ENCODE measurements around the gene AKAP6.

Gene AKAP6

DNA sequence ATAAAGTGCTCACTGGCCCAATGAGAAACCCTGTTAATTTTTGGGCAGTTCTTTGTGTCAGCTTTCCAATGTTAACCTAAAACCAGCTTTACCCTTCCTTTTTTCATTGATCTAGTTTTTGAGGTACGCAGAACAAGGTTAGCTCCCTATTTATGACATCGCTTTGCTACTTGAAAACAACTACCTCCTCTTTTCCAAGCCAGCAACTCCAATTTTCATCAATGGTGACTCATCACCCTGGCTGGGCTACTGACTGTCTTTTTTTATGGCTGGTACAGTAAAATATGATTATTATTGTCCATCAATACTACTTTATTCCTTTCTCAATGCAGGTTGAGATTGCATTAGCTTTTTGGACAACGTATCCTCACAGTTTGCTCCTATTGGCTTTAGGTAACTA lies 22.5 kb upstream of the AKAP6 start:
- TF ChIP-seq, protein P1, sequence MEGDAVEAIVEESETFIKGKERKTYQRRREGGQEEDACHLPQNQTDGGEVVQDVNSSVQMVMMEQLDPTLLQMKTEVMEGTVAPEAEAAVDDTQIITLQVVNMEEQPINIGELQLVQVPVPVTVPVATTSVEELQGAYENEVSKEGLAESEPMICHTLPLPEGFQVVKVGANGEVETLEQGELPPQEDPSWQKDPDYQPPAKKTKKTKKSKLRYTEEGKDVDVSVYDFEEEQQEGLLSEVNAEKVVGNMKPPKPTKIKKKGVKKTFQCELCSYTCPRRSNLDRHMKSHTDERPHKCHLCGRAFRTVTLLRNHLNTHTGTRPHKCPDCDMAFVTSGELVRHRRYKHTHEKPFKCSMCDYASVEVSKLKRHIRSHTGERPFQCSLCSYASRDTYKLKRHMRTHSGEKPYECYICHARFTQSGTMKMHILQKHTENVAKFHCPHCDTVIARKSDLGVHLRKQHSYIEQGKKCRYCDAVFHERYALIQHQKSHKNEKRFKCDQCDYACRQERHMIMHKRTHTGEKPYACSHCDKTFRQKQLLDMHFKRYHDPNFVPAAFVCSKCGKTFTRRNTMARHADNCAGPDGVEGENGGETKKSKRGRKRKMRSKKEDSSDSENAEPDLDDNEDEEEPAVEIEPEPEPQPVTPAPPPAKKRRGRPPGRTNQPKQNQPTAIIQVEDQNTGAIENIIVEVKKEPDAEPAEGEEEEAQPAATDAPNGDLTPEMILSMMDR (IDR thresholded peaks at IDR 0.05), result no peak

DNA sequence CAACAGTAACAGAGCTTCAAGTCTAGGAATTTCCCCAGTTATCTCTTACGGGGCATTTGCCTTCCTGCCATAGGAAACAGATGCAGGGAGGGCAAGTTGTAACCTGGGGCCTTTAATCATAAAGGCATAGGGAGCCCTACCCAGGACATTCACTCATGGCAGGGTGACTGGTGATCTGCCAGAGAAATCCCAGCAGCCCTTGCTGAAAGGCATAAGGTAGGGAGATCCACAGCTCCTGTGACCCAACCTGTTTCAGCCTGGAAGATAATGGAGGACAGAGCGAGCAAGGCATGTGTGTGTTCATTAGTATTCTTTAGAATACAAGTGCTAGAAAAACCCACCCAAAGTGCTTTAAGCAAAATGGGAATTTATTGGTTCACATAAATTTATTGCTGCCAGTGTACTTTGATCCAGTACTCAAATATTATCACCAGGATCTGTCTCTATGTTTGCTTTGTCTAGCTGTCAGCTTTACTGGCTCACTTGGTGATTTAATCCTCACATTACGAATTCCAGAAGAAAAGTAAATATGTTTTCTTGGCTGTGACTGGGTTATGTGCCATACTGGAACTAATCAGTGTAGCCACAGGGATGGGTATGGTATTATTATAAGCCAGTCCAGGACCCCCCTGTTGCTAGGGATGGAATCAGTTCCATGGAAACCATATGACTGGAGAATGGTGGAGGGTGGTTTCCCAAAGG lies 21.1 kb upstream of the AKAP6 start:
- TF ChIP-seq, protein P1 (IDR thresholded peaks at IDR 0.05), result no peak

DNA sequence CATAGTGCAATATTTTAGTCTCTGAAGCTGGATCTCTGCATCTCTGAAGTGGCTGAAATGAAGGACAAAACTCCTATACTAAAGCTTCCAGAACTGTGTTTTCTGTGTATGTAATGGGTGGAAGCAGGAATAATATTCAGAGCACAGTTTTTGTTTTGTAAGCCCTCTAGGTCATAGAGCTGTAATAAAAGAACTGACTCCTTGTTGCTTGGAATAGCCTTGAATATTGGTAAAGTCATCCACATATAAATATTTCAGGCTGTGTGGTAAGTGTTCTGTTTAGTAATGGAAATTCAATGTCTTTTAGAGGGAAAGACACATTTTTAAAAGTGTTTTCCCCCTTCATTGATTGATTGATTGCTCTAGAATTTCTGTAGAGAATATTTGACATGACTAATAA lies 18.2 kb upstream of the AKAP6 start:
- TF ChIP-seq, protein P1 (IDR thresholded peaks at IDR 0.05), result no peak

DNA sequence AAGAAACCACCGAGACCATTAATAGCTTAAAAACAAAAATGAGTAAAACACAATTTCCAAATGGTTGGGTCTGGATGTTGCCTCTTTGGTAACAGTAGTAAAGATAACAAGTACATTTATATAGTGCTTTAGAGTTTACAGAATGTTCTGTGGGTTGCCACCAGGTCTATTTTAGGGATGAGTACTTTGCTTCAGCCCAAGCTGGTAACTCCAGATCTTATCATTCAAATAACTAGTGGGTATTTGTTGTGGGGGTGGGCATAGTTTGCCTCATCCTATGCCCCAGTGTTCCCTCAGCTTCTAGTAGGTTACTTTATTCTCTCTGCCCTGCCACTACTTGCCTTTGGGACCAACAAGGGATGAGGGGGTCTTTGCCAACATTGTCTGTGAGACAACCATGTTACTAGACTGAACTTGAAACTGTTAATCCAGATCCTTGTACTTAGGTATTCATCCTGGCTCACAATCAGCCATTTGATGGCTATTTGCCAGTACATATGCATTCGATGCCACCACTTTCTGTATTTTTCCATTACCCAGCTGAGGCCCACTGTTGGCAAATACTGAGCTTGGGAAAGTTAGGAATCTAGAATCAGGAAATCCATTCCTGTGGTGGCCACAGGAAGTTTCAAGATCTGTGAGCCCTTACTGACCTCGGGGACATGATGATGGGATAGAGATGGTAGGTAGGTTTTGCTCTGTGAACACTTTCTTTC lies 17.6 kb upstream of the AKAP6 start:
- TF ChIP-seq, protein P1 (IDR thresholded peaks at IDR 0.05), result no peak

DNA sequence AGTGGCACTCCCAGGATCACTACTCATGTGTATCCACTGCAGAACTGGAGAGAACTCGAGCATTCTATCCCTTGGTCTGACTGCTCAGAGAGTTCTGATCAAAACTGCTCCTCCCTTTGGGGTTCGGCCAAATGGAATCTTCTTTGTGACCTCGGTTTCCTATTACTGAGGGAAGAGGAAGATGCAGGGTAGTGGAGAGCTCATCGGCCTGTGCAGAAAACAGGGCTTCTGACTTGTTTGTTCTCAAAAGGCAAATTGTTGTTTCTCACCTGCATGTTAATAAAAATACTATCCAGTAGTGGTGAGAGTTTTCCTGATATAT lies 17.1 kb upstream of the AKAP6 start:
- TF ChIP-seq, protein P1 (IDR thresholded peaks at IDR 0.05), result no peak

DNA sequence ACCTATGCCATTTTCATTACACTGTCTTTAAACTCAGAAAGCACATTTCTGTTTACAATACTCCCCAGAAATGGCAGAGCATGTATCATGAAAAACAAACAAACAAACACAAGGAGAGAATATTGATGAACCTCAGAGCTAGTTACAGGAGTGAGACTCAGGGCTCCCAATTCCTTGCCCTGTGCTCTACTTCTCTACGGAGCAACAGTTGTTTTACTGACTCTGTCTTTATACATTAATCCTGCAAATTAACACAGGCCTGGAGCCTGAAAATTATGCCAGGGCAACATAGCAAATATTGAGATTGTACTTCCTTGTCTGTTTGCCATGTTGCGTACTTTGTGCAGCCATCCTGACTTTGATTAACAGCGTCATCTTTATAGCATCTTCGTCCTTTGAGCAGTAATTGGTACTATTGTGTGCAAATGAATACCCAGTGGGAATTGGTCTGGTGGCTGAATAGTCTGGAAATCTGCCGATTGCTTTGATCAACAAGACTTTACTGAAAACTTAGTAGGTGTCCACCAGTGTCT lies 15.2 kb upstream of the AKAP6 start:
- TF ChIP-seq, protein P1 (IDR thresholded peaks at IDR 0.05), result no peak

DNA sequence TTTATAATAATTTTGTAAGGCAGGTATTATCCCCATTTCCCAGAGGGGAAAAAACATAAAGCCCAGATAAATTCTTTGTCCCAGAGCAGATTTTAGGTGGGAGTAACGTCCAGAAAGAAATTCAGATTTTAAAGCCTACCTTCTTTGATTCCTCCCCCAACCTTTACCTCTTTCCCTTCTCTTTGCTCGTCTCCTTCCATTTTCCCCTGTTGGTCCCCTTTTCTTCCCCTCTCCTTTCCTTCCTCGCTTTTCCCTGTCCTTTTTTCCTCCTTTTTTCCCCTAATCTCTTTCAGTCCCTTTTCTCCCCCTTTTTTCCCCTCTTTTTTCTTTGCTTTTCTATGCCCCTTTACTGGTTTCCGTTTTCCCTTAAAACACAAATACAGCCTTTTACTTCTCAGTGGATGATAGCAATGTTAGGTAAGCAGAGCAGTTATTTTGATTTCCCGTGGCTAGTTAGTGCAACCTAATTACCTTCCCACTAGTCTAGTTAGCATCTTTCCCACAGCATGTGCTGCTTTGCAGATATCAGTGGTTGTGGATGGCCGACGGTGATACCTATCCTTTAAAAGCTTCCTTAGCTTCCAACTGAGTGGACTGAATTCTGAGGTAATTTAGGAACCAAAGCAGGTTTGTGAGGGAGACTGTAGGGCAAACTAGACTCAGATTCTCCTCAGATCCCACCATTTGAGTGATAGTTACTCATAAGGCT lies 10.9 kb upstream of the AKAP6 start:
- TF ChIP-seq, protein P1 (IDR thresholded peaks at IDR 0.05), result no peak
